Nephron progenitor cell (in vitro differentiated cells): ENCODE measurements around the gene PTCSC3.

Experiments used
- DNase-seq: peaks from one replicate; pipeline ENCODE4 v3.0.0; 2021
- H3K27ac Mint-ChIP-seq: 2 replicates; pipeline ENCODE4 v1.8.0; 2021; ENCODE audit warnings: mild to moderate bottlenecking, moderate library complexity, mixed read lengths
- H3K27me3 Mint-ChIP-seq: 2 replicates; pipeline ENCODE4 v1.8.0; 2021; ENCODE audit warnings: mild to moderate bottlenecking, low read depth, mixed read lengths; ENCODE audit not compliant: poor library complexity
- H3K36me3 Mint-ChIP-seq: 2 replicates; pipeline ENCODE4 v1.8.0; 2021; ENCODE audit warnings: low read depth, mixed read lengths
- H3K4me1 Mint-ChIP-seq: 2 replicates; pipeline ENCODE4 v1.8.0; 2021; ENCODE audit warnings: mixed read lengths
- H3K4me3 Mint-ChIP-seq: 2 replicates; pipeline ENCODE4 v1.8.0; 2021; ENCODE audit warnings: mild to moderate bottlenecking, moderate library complexity, mixed read lengths
- H3K9me3 Mint-ChIP-seq: 2 replicates; pipeline ENCODE4 v1.8.0; 2021; ENCODE audit warnings: mild to moderate bottlenecking, moderate library complexity, mixed read lengths
- TF ChIP-seq, protein P1 (sequence below): fragments of 200-600 bp; sonication (generic); IDR thresholded peaks from 2 replicates; pipeline ENCODE4 v1.5.0; 2021; ENCODE audit warnings: antibody characterized with exemption

Gene PTCSC3

DNA sequence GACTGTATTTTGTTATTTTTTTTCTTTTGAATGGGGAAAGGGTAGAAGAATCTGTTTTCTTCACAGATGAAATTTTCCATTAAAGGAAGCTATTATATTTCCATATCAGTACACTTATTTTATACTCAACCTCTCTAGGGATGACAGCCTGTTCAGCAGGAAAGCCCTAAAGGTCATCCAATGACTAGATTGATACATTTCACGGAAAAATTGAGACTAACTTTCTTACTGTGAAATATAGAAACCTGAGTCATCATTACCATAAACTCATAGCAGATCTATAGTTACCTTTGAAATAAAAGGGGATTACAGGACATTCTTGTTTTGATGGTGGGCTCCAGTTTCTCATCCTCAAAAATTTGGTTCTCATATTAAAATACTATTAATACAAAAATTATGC is 36.1 kb upstream of the PTCSC3 start:
- TF ChIP-seq, protein P1, sequence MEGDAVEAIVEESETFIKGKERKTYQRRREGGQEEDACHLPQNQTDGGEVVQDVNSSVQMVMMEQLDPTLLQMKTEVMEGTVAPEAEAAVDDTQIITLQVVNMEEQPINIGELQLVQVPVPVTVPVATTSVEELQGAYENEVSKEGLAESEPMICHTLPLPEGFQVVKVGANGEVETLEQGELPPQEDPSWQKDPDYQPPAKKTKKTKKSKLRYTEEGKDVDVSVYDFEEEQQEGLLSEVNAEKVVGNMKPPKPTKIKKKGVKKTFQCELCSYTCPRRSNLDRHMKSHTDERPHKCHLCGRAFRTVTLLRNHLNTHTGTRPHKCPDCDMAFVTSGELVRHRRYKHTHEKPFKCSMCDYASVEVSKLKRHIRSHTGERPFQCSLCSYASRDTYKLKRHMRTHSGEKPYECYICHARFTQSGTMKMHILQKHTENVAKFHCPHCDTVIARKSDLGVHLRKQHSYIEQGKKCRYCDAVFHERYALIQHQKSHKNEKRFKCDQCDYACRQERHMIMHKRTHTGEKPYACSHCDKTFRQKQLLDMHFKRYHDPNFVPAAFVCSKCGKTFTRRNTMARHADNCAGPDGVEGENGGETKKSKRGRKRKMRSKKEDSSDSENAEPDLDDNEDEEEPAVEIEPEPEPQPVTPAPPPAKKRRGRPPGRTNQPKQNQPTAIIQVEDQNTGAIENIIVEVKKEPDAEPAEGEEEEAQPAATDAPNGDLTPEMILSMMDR, result no peak
- peaks cover 10% of the 10 kb centered on the region for H3K27me3 Mint-ChIP-seq
- no peak for DNase-seq
- no peak overlapping the region for H3K27ac Mint-ChIP-seq
- no peak overlapping the region for H3K4me3 Mint-ChIP-seq
- H3K4me1 Mint-ChIP-seq, result no peaks in the 10 kb centered on the region
- H3K9me3 Mint-ChIP-seq, result no peaks in the 10 kb centered on the region
- no peaks in the 10 kb centered on the region for H3K36me3 Mint-ChIP-seq

- Mint-ChIP-seq H3K36me3 (no peaks in the 10 kb centered on the region), H3K4me3 (no peak overlapping the region), H3K27ac (no peak overlapping the region), H3K4me1 (peaks cover 5% of the 10 kb centered on the region), H3K27me3 (peaks cover 3% of the 10 kb centered on the region), H3K9me3 (peaks cover 5% of the 10 kb centered on the region)
- no peak for DNase-seq
- TF ChIP-seq, protein P1, result no peak
Measured at GRCh38 chr14:36208690-36209278, 32.3 kb upstream of the PTCSC3 start.

DNA sequence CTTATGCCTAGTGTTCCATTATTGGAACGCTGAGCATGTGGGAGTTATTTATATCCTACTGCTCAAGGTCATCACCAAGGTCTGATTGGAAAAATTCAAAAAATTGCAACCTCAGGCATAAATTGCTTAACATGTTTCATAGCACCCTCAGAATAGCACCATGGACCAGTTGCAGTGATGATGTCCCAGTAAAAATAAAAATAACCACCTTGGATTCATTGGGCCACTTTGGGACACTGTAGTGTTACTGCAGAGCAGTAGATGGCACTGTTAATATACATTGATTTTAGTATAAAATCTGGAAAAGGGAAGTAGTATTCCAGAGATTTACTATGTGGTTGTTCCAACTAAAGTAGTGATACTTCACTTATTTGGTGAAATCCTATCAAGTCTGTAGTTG is 31.0 kb upstream of the PTCSC3 start:
- no peaks in the 10 kb centered on the region for H3K36me3 Mint-ChIP-seq
- H3K4me1 Mint-ChIP-seq, result peaks cover 5% of the 10 kb centered on the region
- H3K4me3 Mint-ChIP-seq, result no peak overlapping the region
- no peak for DNase-seq
- TF ChIP-seq, protein P1, result no peak
- no peak overlapping the region for H3K27ac Mint-ChIP-seq
- H3K27me3 Mint-ChIP-seq, result peaks cover 5% of the 10 kb centered on the region
- peaks cover 16% of the 10 kb centered on the region for H3K9me3 Mint-ChIP-seq

- Mint-ChIP-seq H3K4me1 (peaks cover 5% of the 10 kb centered on the region), H3K27me3 (peaks cover 8% of the 10 kb centered on the region), H3K4me3 (no peak overlapping the region), H3K36me3 (no peaks in the 10 kb centered on the region), H3K9me3 (peaks cover 21% of the 10 kb centered on the region), H3K27ac (no peak overlapping the region)
- no peak for DNase-seq
- TF ChIP-seq, protein P1, result no peak
Measured at GRCh38 chr14:36204461-36205073, 28.0 kb upstream of the PTCSC3 start.

- DNase-seq, result no peak
- H3K4me1 Mint-ChIP-seq, result no peaks in the 10 kb centered on the region
- H3K27me3 Mint-ChIP-seq, result peaks cover 6% of the 10 kb centered on the region
- TF ChIP-seq, protein P1, result no peak
- peaks cover 13% of the 10 kb centered on the region for H3K9me3 Mint-ChIP-seq
- H3K27ac Mint-ChIP-seq, result no peak overlapping the region
- H3K36me3 Mint-ChIP-seq, result no peaks in the 10 kb centered on the region
- no peak overlapping the region for H3K4me3 Mint-ChIP-seq
Measured at GRCh38 chr14:36198378-36198777, 21.9 kb upstream of the PTCSC3 start.

- Mint-ChIP-seq H3K27me3 (no peaks in the 10 kb centered on the region), H3K27ac (no peak overlapping the region), H3K4me3 (no peak overlapping the region), H3K4me1 (no peaks in the 10 kb centered on the region), H3K36me3 (no peaks in the 10 kb centered on the region), H3K9me3 (no peaks in the 10 kb centered on the region)
- TF ChIP-seq, protein P1, result no peak
- DNase-seq, result no peak
Measured at GRCh38 chr14:36194663-36195062, 18.1 kb upstream of the PTCSC3 start.
